K562 (cell line): Measurements from ENCODE around the gene KRTCAP2. TPM values are rescaled to one million over a fixed set of nuclear protein-coding genes. Genes with fewer than 3 reads are reported as not detected.

Source experiments
- ATF7 ChIP-seq: fragments of 450-650 bp; IDR thresholded peaks from 2 replicates; pipeline ENCODE4 v1.7.1; 2014; ENCODE audit warnings: mild to moderate bottlenecking, moderate library complexity
- CEBPB ChIP-seq: fragments of 450-650 bp; IDR thresholded peaks from 2 replicates; pipeline ENCODE4 v1.6.1; 2016; ENCODE audit warnings: missing genetic modification characterization, missing compliant biosample characterization
- CHAMP1 ChIP-seq: fragments of 450-650 bp; IDR thresholded peaks from 2 replicates; pipeline ENCODE4 v1.6.1; 2016; ENCODE audit warnings: mild to moderate bottlenecking
- HNRNPL ChIP-seq: fragments of 200-400 bp; formaldehyde crosslinking; IDR thresholded peaks from 2 replicates; pipeline ENCODE4 v1.6.1; 2017; ENCODE audit warnings: low read depth, mild to moderate bottlenecking, low read length
- MBD1 ChIP-seq: fragments of 250-450 bp; sonication (Bioruptor Pico); IDR thresholded peaks from 2 replicates; pipeline ENCODE4 v1.8.0; 2022; ENCODE audit warnings: inconsistent platforms
- PHB2 ChIP-seq: fragments of 450-650 bp; IDR thresholded peaks from 2 replicates; pipeline ENCODE4 v1.6.1; 2017; ENCODE audit warnings: low read depth
- PRDM10 ChIP-seq: fragments of 450-650 bp; IDR thresholded peaks from 2 replicates; pipeline ENCODE4 v1.6.1; 2018; ENCODE audit not compliant: partially characterized antibody
- PRMT5 ChIP-seq: sonication (generic); formaldehyde crosslinking; IDR thresholded peaks from 2 replicates; pipeline ENCODE4 v1.5.0; 2020; ENCODE audit warnings: missing genetic modification reagents
- RBM25 ChIP-seq: fragments of 200-400 bp; formaldehyde crosslinking; IDR thresholded peaks from 2 replicates; pipeline ENCODE4 v1.6.1; 2018; ENCODE audit warnings: low read length, low read depth, moderate library complexity; ENCODE audit not compliant: severe bottlenecking
- SPI1 ChIP-seq: IDR thresholded peaks from 2 replicates; pipeline ENCODE4 v1.6.1; 2011; ENCODE audit warnings: low read depth, low read length, control low read depth, borderline replicate concordance
- SRSF7 ChIP-seq: fragments of 200-400 bp; formaldehyde crosslinking; optimal IDR thresholded peaks from 2 replicates; pipeline ENCODE3; 2017; ENCODE audit warnings: mild to moderate bottlenecking, low read depth, low read length
- USF1 ChIP-seq: sonication (generic); formaldehyde crosslinking; IDR thresholded peaks from 2 replicates; pipeline ENCODE4 v1.9.0; 2022; ENCODE audit warnings: mild to moderate bottlenecking, missing genetic modification reagents
- ZNF232 ChIP-seq: sonication (generic); formaldehyde crosslinking; IDR thresholded peaks from 2 replicates; pipeline ENCODE4 v1.8.0; 2022; ENCODE audit warnings: mild to moderate bottlenecking, missing genetic modification reagents
- ZNF395 ChIP-seq: fragments of 200-800 bp; sonication (Bioruptor generic); IDR thresholded peaks from 2 replicates; pipeline ENCODE4 v1.6.1; 2017; ENCODE audit warnings: missing genetic modification characterization, missing compliant biosample characterization
- ZNF644 ChIP-seq: fragments of 200-800 bp; sonication (Bioruptor generic); IDR thresholded peaks from 2 replicates; pipeline ENCODE4 v1.6.1; 2016; ENCODE audit warnings: low read depth, missing genetic modification characterization, missing compliant biosample characterization
- ZNF75A ChIP-seq: fragments of 450-650 bp; formaldehyde crosslinking; IDR thresholded peaks from 2 replicates; pipeline ENCODE4 v1.4.0; 2020; ENCODE audit warnings: mild to moderate bottlenecking
- ZNF76 ChIP-seq: fragments of 250-450 bp; sonication (Bioruptor Pico); IDR thresholded peaks from 2 replicates; pipeline ENCODE4 v1.4.0; 2020; ENCODE audit warnings: mild to moderate bottlenecking, moderate library complexity, borderline replicate concordance
- polyA plus RNA-seq, 8 experiments: library from polyadenylated mRNA; depleted of rRNA in 4 of 8; stranded (reverse) in 5 of 8; unstranded in 3 of 8; fragments of >200 nt; fragmentation: Nextera tagmentation in 2 of 8; fragmentation: Illumina TruSeq in 1 of 8; extraction: Ambion mirVana in 2 of 8; extraction: Trizol in 1 of 8; gene quantifications; 2 replicates each; pipeline versions ENCODE4 v1.2.1 to v1.2.3, GENCODE V29; 2011 to 2014; ENCODE audit warnings: inconsistent platforms in 1 of 8, missing spikeins in 1 of 8
- total RNA-seq, 7 experiments: library from RNA; depleted of rRNA in 6 of 7; stranded (reverse); fragments of >200 nt in 6 of 7; fragmentation: Illumina TruSeq in 2 of 7; extraction: Trizol in 2 of 7; gene quantifications; 2 replicates each; pipeline versions ENCODE4 v1.2.1 to v1.2.3, GENCODE V29; 2011 to 2021; ENCODE audit warnings: low replicate concordance in 1 of 7

Gene KRTCAP2
- total and polyA plus RNA-seq, 9 of the 15 experiments (the other 6 are each of a cell fraction or from before 2014, with no cell fraction given) = 126 to 436 (median 244) TPM

GRCh38 chr1:155218854-155219591, 45.9 kb upstream of the KRTCAP2 start (continued):
- TF ChIP-seq PRDM10 (peak; percentile 93), CHAMP1 (no peak), ZNF644 (tag) (peak; percentile 43; the same call in 1 of the 2 replicates), SPI1 (0 out of 2 replicates have a peak, but pooled peaks have one; percentile 11), RBM25 (no peak), ZNF76 (CRISPR knock-in tag) (no peak), ZNF75A (no peak), ZNF232 (no peak), PHB2 (no peak), CEBPB (tag) (0 out of 2 replicates have a peak, but pooled peaks have one; percentile 24), SRSF7 (no peak), PRMT5 (CRISPR knock-in tag) (no peak), HNRNPL (no peak), USF1 (peak; percentile 98), ZNF395 (CRISPR knock-in tag) (peak; percentile 69), MBD1 (no peak), ATF7 (0 out of 2 replicates have a peak, but pooled peaks have one; percentile 28)
